Osteocyte (in vitro differentiated cells): ENCODE results near the gene SETD2. TPM values are rescaled to one million over a fixed set of nuclear protein-coding genes. Genes with fewer than 3 reads are reported as not detected.
A peak's percentile ranks its signal among the peaks of the same experiment; 100 is the strongest.
"Not testable (repeated sequence)": the region's sequence is repeated elsewhere in the genome, so short reads cannot be mapped to it uniquely, and the experiment has no call there.

Source experiments
- DNase-seq: peaks from one replicate; pipeline ENCODE4 v3.0.0; 2021; ENCODE audit warnings: mixed read lengths; ENCODE audit not compliant: unreplicated experiment; ENCODE audit errors: extremely low spot score
- H3K27ac Mint-ChIP-seq: one replicate; pipeline ENCODE4 v1.8.0; 2021; ENCODE audit warnings: mild to moderate bottlenecking, mixed read lengths; ENCODE audit not compliant: unreplicated experiment
- H3K27me3 Mint-ChIP-seq: one replicate; pipeline ENCODE4 v1.8.0; 2021; ENCODE audit warnings: mixed read lengths; ENCODE audit not compliant: unreplicated experiment
- H3K36me3 Mint-ChIP-seq: one replicate; pipeline ENCODE4 v1.8.0; 2021; ENCODE audit warnings: mixed read lengths; ENCODE audit not compliant: unreplicated experiment
- H3K4me1 Mint-ChIP-seq: one replicate; pipeline ENCODE4 v1.8.0; 2021; ENCODE audit warnings: mixed read lengths; ENCODE audit not compliant: unreplicated experiment
- H3K4me3 Mint-ChIP-seq: one replicate; pipeline ENCODE4 v1.8.0; 2021; ENCODE audit warnings: mild to moderate bottlenecking, moderate library complexity, mixed read lengths; ENCODE audit not compliant: unreplicated experiment
- H3K9me3 Mint-ChIP-seq: one replicate; pipeline ENCODE4 v1.8.0; 2021; ENCODE audit warnings: mixed read lengths; ENCODE audit not compliant: unreplicated experiment
- CTCF ChIP-seq: fragments of 200-600 bp; sonication (generic); IDR thresholded peaks from 2 replicates; pipeline ENCODE4 v1.5.0; 2021; ENCODE audit warnings: antibody characterized with exemption, mild to moderate bottlenecking, moderate library complexity
- total RNA-seq: library from RNA; stranded (reverse); gene quantifications from 2 replicates; pipeline ENCODE4 v1.2.1, GENCODE V29; 2021

The SETD2 gene
- total RNA-seq, 1 donor from 2014 or later = 45.0 TPM

DNA sequence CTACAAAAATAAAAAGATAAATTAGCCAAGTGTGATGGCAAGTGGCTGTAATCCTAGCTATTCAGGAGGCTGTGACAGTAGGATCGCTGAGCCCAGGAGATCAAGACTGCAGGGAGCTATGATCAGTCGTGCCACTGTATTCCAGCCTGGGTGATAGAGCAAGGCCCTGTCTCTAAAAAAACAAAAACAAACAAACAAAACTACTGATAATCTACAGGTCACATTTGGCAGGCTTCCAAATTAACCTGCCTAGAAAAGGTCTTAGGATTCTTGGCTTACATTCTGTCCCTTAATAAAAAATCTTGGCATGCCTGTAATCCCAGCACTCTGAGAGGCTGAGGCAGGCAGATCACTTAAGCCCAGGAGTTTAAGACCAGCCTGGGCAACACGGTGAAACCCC lies 33.4 kb upstream of the SETD2 start:
- Mint-ChIP-seq H3K9me3 (no peaks in the 10 kb centered on the region), H3K4me1 (no peaks in the 10 kb centered on the region), H3K27me3 (no peaks in the 10 kb centered on the region), H3K4me3 (no peak overlapping the region), H3K36me3 (no peaks in the 10 kb centered on the region), H3K27ac (no peak overlapping the region)
- TF ChIP-seq CTCF = no peak
- DNase-seq = no peak

- TF ChIP-seq CTCF = no peak
- no peaks in the 10 kb centered on the region for H3K9me3 Mint-ChIP-seq
- no peak overlapping the region for H3K4me3 Mint-ChIP-seq
- H3K4me1 Mint-ChIP-seq = no peaks in the 10 kb centered on the region
- H3K27me3 Mint-ChIP-seq = no peaks in the 10 kb centered on the region
- no peak overlapping the region for H3K27ac Mint-ChIP-seq
- no peaks in the 10 kb centered on the region for H3K36me3 Mint-ChIP-seq
- no peak for DNase-seq
Observed at GRCh38 chr3:47194994-47195393, 31.1 kb upstream of the SETD2 start.

GRCh38 chr3:47193871-47194859 lies 30.3 kb upstream of the SETD2 start:
- TF ChIP-seq CTCF = no peak
- H3K4me1 Mint-ChIP-seq = no peaks in the 10 kb centered on the region
- no peak overlapping the region for H3K27ac Mint-ChIP-seq
- DNase-seq = no peak
- H3K27me3 Mint-ChIP-seq = no peaks in the 10 kb centered on the region
- H3K4me3 Mint-ChIP-seq = no peak overlapping the region
- H3K36me3 Mint-ChIP-seq = no peaks in the 10 kb centered on the region
- H3K9me3 Mint-ChIP-seq = no peaks in the 10 kb centered on the region

GRCh38 chr3:47186285-47186684 lies 22.4 kb upstream of the SETD2 start:
- Mint-ChIP-seq H3K36me3 (peaks cover 2% of the 10 kb centered on the region), H3K4me1 (no peaks in the 10 kb centered on the region), H3K9me3 (no peaks in the 10 kb centered on the region), H3K4me3 (no peak overlapping the region), H3K27me3 (no peaks in the 10 kb centered on the region), H3K27ac (no peak overlapping the region)
- no peak for TF ChIP-seq CTCF
- peak; percentile 8 for DNase-seq

- not testable (repeated sequence) for H3K4me1 Mint-ChIP-seq, H3K27me3 Mint-ChIP-seq, H3K27ac Mint-ChIP-seq, H3K9me3 Mint-ChIP-seq, H3K4me3 Mint-ChIP-seq, H3K36me3 Mint-ChIP-seq
- peak; percentile 34 for DNase-seq
Observed at GRCh38 chr3:47181685-47182084, 17.8 kb upstream of the SETD2 start.

- not testable (repeated sequence) for H3K27me3 Mint-ChIP-seq, H3K4me3 Mint-ChIP-seq, H3K27ac Mint-ChIP-seq, H3K4me1 Mint-ChIP-seq, H3K36me3 Mint-ChIP-seq, H3K9me3 Mint-ChIP-seq
- DNase-seq = peak; percentile 30
Observed at GRCh38 chr3:47180011-47180410, 16.1 kb upstream of the SETD2 start.
